ENCODE measurements around the gene LCN15. TPM values are rescaled to one million over a fixed set of nuclear protein-coding genes. Genes with fewer than 3 reads are reported as not detected.

Gene LCN15
- total and polyA plus RNA-seq, 2 of the 13 experiments (the other 11 are each of a cell fraction or from before 2014, with no cell fraction given): 1.3 to 53.7 TPM

GRCh38 chr9:136746155-136746490 lies 18.2 kb downstream of the LCN15 start:
- peaks cover 17% of the 10 kb centered on the region for H3K4me1 ChIP-seq (ENCODE audit: insufficient read depth, low read length)
- WGBS (ENCODE audit: low lambda C conversion rate): 54% methylated on average over 22 of the region's 22 CpGs
- in situ Hi-C loops (cut with HindIII; ENCODE audit: extremely low pct_ligation_motif_present, low pct_unique_long_range_greater_than_20kb): no loop called here
- no peak overlapping the region for H3K4me2 ChIP-seq (ENCODE audit: low read depth, low read length)
- DNase-seq (ENCODE audit: low spot score) (no peak), FAIRE-seq (no peak), ATAC-seq (no peak)
- no peak overlapping the region for H3K27ac ChIP-seq (ENCODE audit: extremely low read length, insufficient read depth, low read length)
- intact Hi-C loops (cut with micrococcal nuclease; ENCODE audit: unreplicated experiment): no loop called here
- peaks cover 1% of the 10 kb centered on the region; the same call in 1 of the 2 replicates for H3K9me3 ChIP-seq (ENCODE audit: low read length)
- H3K79me2 ChIP-seq (ENCODE audit: insufficient read depth, low read length): no peaks in the 10 kb centered on the region
- no peaks in the 10 kb centered on the region for H3K36me3 ChIP-seq (replicated peaks in 1 of 2; ENCODE audit: control insufficient read depth in 1 of 2, insufficient read depth in 2 of 2, low read length in 2 of 2)
- TF ChIP-seq ZFP36L2 (CRISPR knock-in tag; IDR thresholded peaks at IDR 0.05) (no peak), ZBTB38 (CRISPR knock-in tag; IDR thresholded peaks at IDR 0.05) (no peak), ZNF746 (CRISPR knock-in tag; IDR thresholded peaks at IDR 0.05) (no peak), ZNF235 (CRISPR knock-in tag; IDR thresholded peaks at IDR 0.05; ENCODE audit: borderline replicate concordance) (no peak), PCBP2 (optimal IDR thresholded peaks at IDR 0.05; ENCODE audit: low read depth, low read length, poor library complexity, severe bottlenecking) (no peak), SSRP1 (CRISPR knock-in tag; IDR thresholded peaks at IDR 0.05) (no peak), ZNF251 (CRISPR knock-in tag; IDR thresholded peaks at IDR 0.05) (no peak), ZNF136 (CRISPR knock-in tag; IDR thresholded peaks at IDR 0.05; ENCODE audit: low read depth) (no peak), ZNF17 (CRISPR knock-in tag; IDR thresholded peaks at IDR 0.05) (no peak), ZSCAN9 (CRISPR knock-in tag; IDR thresholded peaks at IDR 0.05; ENCODE audit: borderline replicate concordance) (no peak), ELF4 (CRISPR knock-in tag; IDR thresholded peaks at IDR 0.05; ENCODE audit: borderline replicate concordance) (no peak), MIER3 (CRISPR knock-in tag; IDR thresholded peaks at IDR 0.05; ENCODE audit: borderline replicate concordance) (no peak)
- ChIA-PET POLR2A (interaction anchor here (5.2 kb wide), 1 partner anchor 18 kb away, joined by 27 read pairs; no protein-coding TSS in a partner anchor), CTCF (ENCODE audit: low intra/inter-chr PET ratio, low total read pairs) (no interaction called here)
- no peak overlapping the region for H3K4me3 ChIP-seq (replicated peaks in 1 of 3; ENCODE audit: insufficient read depth in 1 of 3, low read depth in 2 of 3, low read length in 3 of 3)
- no peak overlapping the region for H3K9ac ChIP-seq (ENCODE audit: insufficient read depth, low read depth, low read length)
- no TSS peak for BruUV-seq (replicated peaks)
- H4K20me1 ChIP-seq (ENCODE audit: insufficient read depth, low read length): no peaks in the 10 kb centered on the region
- no peak overlapping the region for H2AFZ ChIP-seq (ENCODE audit: low read length)
- H3K27me3 ChIP-seq (ENCODE audit: control insufficient read depth in 1 of 2, insufficient read depth in 2 of 2, low read length in 2 of 2): peaks cover 27 to 75% of the 10 kb centered on the region in 2 experiments
